Sigmoid colon (tissue), 7 donors: ENCODE measurements around the gene KRCC1. TPM values are rescaled to one million over a fixed set of nuclear protein-coding genes. Genes with fewer than 3 reads are reported as not detected.

ENCODE experiments used
- DNase-seq: peaks from one replicate; pipeline ENCODE4 v3.0.0-alpha.2; 2019
- H3K27ac ChIP-seq, 4 donors: fragments of 200-600 bp; sonication (generic); one replicate each; pipeline ENCODE4 v1.5.1; 2016 to 2019; ENCODE audit warnings: mild to moderate bottlenecking in 1 of 4
- H3K27me3 ChIP-seq, 3 donors: fragments of 200-600 bp; sonication (generic); one replicate each; pipeline ENCODE4 v1.5.1; 2019; ENCODE audit warnings: mild to moderate bottlenecking in 1 of 3
- H3K36me3 ChIP-seq, 4 donors: fragments of 200-600 bp; sonication (generic); one replicate each; pipeline ENCODE4 v1.5.1; 2016 to 2019
- H3K4me1 ChIP-seq, 4 donors: fragments of 200-600 bp; sonication (generic); one replicate each; pipeline ENCODE4 v1.5.1; 2017 to 2019
- H3K4me3 ChIP-seq, 4 donors: fragments of 200-600 bp; sonication (generic); one replicate each; pipeline ENCODE4 v1.5.1; 2017 to 2019; ENCODE audit warnings: mild to moderate bottlenecking in 2 of 4, moderate library complexity in 1 of 4
- H3K9me3 ChIP-seq, 4 donors: fragments of 200-600 bp in 3 of 4; sonication (generic) in 3 of 4; one replicate each; pipeline versions ENCODE4 v1.5.1 to v1.6.1; 2013 to 2019
- CTCF ChIP-seq, 4 experiments: fragments of 450-650 bp in 3 of 4; fragments of 200-600 bp in 1 of 4; IDR thresholded peaks; one replicate each; pipeline ENCODE4 v1.5.1; 2016 to 2019; ENCODE audit warnings: antibody characterized with exemption in 4 of 4, mild to moderate bottlenecking in 3 of 4, moderate library complexity in 2 of 4
- EP300 ChIP-seq, 4 donors: sonication (generic); formaldehyde crosslinking; IDR thresholded peaks; one replicate each; pipeline ENCODE4 v1.6.1; 2017; ENCODE audit warnings: antibody characterized with exemption in 4 of 4
- POLR2A ChIP-seq, 2 donors: fragments of 450-650 bp; IDR thresholded peaks; one replicate each; pipeline ENCODE4 v1.6.1; 2016; ENCODE audit warnings: antibody characterized with exemption in 2 of 2, mild to moderate bottlenecking in 2 of 2, moderate library complexity in 2 of 2
- POLR2AphosphoS5 ChIP-seq, 4 donors: sonication (generic); formaldehyde crosslinking; IDR thresholded peaks; one replicate each; pipeline ENCODE4 v1.6.1; 2017; ENCODE audit warnings: antibody characterized with exemption in 4 of 4
- WGBS, 2 donors: extraction: QIAGEN DNeasy Blood & Tissue Kit; methylation state at CpG; one replicate each; pipeline ENCODE4 v1.1.7; 2013; 5-methylcytosine and 5-hydroxymethylcytosine counted together
- intact Hi-C: fragments of 100-400 bp; cut with DNase I; formaldehyde crosslinking; loops from one replicate; pipeline ENCODE4 v1.15.1; 2023
- polyA plus RNA-seq, 3 donors: library from polyadenylated mRNA; stranded (reverse); fragments of 200-250 nt; gene quantifications; one replicate each; pipeline ENCODE4 v1.2.3, GENCODE V29; 2013
- total RNA-seq, 4 donors: library from RNA; depleted of rRNA; stranded (reverse); fragments of >200 nt; gene quantifications; one replicate each; pipeline ENCODE4 v1.1.0, GENCODE V29; 2016
- donor health status: healthy with polysubstance abuse.
- donor health status: Bipolar disorder and iron deficiency.
- donor health status: healthy.

KRCC1 gene
- total and polyA plus RNA-seq, 7 donors = 27.7 to 129 (median 44.6) TPM

GRCh38 chr2:88067598-88067997 is 12.0 kb upstream of the KRCC1 start, which contains the start of gene SMYD1:
TSS of gene SMYD1 (plus strand) at chr2:88067825. CDS start at chr2:88067865, 40 bp downstream.
- Histone ChIP-seq H3K4me1 (peaks cover 0 to 35% (median 7%) of the 10 kb centered on the region in 4 donors), H3K9me3 (no peaks in the 10 kb centered on the region), H3K4me3 (peak within 1 kb of the TSS; percentile 26 to 43 (median 36)), H3K27ac (peak within 1 kb of the TSS; percentile 5 to 86 (median 60)), H3K36me3 (no peaks in the 10 kb centered on the region), H3K27me3 (no peaks in the 10 kb centered on the region)
- no peak for DNase-seq
- TF ChIP-seq CTCF (IDR thresholded peaks at IDR 0.05) (no peak), EP300 (IDR thresholded peaks at IDR 0.05) (no peak), POLR2A (IDR thresholded peaks at IDR 0.05) (no peak), POLR2AphosphoS5 (IDR thresholded peaks at IDR 0.05) (no peak)
- intact Hi-C loops = no loop called here
- WGBS, 2 donors = 91 to 95% methylated on average over 8 of the region's 8 CpGs

GRCh38 chr2:88067189-88067588 is 11.6 kb upstream of the KRCC1 start:
- H3K9me3 ChIP-seq = no peaks in the 10 kb centered on the region
- no peaks in the 10 kb centered on the region for H3K36me3 ChIP-seq
- peak overlapping the region; percentile 5 to 86 (median 60) for H3K27ac ChIP-seq
- no peaks in the 10 kb centered on the region for H3K27me3 ChIP-seq
- no peak for TF ChIP-seq CTCF (IDR thresholded peaks at IDR 0.05)
- TF ChIP-seq POLR2A (IDR thresholded peaks at IDR 0.05) = no peak
- TF ChIP-seq EP300 (IDR thresholded peaks at IDR 0.05) = no peak
- TF ChIP-seq POLR2AphosphoS5 (IDR thresholded peaks at IDR 0.05) = peak in 2 of 4 donors; percentile 19 to 66
- peak overlapping the region in 3 of 4 donors; percentile 31 to 43 (median 41) for H3K4me3 ChIP-seq
- 89 to 93% methylated on average over 5 of the region's 5 CpGs for WGBS, 2 donors
- intact Hi-C loops = no loop called here
- DNase-seq = no peak
- H3K4me1 ChIP-seq = peaks cover 0 to 35% (median 7%) of the 10 kb centered on the region in 4 donors

GRCh38 chr2:88066543-88066942 is 11.0 kb upstream of the KRCC1 start:
- H3K9me3 ChIP-seq = no peaks in the 10 kb centered on the region
- H3K4me1 ChIP-seq = peaks cover 0 to 30% (median 7%) of the 10 kb centered on the region in 4 donors
- TF ChIP-seq POLR2AphosphoS5 (IDR thresholded peaks at IDR 0.05) = peak in 1 of 4 donors; percentile 20
- TF ChIP-seq EP300 (IDR thresholded peaks at IDR 0.05) = no peak
- TF ChIP-seq POLR2A (IDR thresholded peaks at IDR 0.05) = no peak
- WGBS, 2 donors = 83 to 90% methylated on average over 4 of the region's 4 CpGs
- intact Hi-C loops = no loop called here
- H3K4me3 ChIP-seq = no peak overlapping the region
- H3K36me3 ChIP-seq = no peaks in the 10 kb centered on the region
- H3K27me3 ChIP-seq = no peaks in the 10 kb centered on the region
- peak overlapping the region in 3 of 4 donors; percentile 41 to 86 (median 80) for H3K27ac ChIP-seq
- no peak for DNase-seq

- intact Hi-C loops = no loop called here
- 89 to 92% methylated on average over 3 of the region's 3 CpGs for WGBS, 2 donors
- no peak for DNase-seq
- no peaks in the 10 kb centered on the region for H3K9me3 ChIP-seq
- no peak overlapping the region for H3K4me3 ChIP-seq
- no peak overlapping the region for H3K27ac ChIP-seq
- no peak for TF ChIP-seq EP300 (IDR thresholded peaks at IDR 0.05)
- TF ChIP-seq POLR2A (IDR thresholded peaks at IDR 0.05) = no peak
- no peak for TF ChIP-seq CTCF (IDR thresholded peaks at IDR 0.05)
- TF ChIP-seq POLR2AphosphoS5 (IDR thresholded peaks at IDR 0.05) = no peak
- no peaks in the 10 kb centered on the region for H3K36me3 ChIP-seq
- H3K27me3 ChIP-seq = no peaks in the 10 kb centered on the region
- peaks cover 0 to 20% (median 2%) of the 10 kb centered on the region in 4 donors for H3K4me1 ChIP-seq
Observed at GRCh38 chr2:88061295-88061694, 5.7 kb upstream of the KRCC1 start.

- DNase-seq = no peak
- no peak overlapping the region for H3K4me3 ChIP-seq
- H3K9me3 ChIP-seq = no peaks in the 10 kb centered on the region
- peaks cover 0 to 20% (median 3%) of the 10 kb centered on the region in 4 donors for H3K4me1 ChIP-seq
- WGBS, 2 donors = 75 to 83% methylated on average over 2 of the region's 2 CpGs
- TF ChIP-seq CTCF (IDR thresholded peaks at IDR 0.05) (no peak), EP300 (IDR thresholded peaks at IDR 0.05) (no peak), POLR2A (IDR thresholded peaks at IDR 0.05) (no peak), POLR2AphosphoS5 (IDR thresholded peaks at IDR 0.05) (no peak)
- intact Hi-C loops = loop anchor here (1.0 kb wide), 1 partner anchor 99 kb away; no protein-coding TSS in a partner anchor
- no peaks in the 10 kb centered on the region for H3K36me3 ChIP-seq
- no peak overlapping the region for H3K27ac ChIP-seq
- H3K27me3 ChIP-seq = no peaks in the 10 kb centered on the region
Observed at GRCh38 chr2:88060907-88061275, 5.3 kb upstream of the KRCC1 start.
